Lower lobe of right lung (tissue), 2 donors: ENCODE measurements around the gene USP17L29. TPM values are rescaled to one million over a fixed set of nuclear protein-coding genes. Genes with fewer than 3 reads are reported as not detected.
A peak's percentile ranks its signal among the peaks of the same experiment; 100 is the strongest.
"Not testable (repeated sequence)": the region's sequence is repeated elsewhere in the genome, so short reads cannot be mapped to it uniquely, and the experiment has no call there.

Experiments used
- ATAC-seq, 2 donors: fragments of 200-7000 bp; cut with Tn5 transposase; one replicate each; pipeline ENCODE4 v1.9.1; 2020 to 2022; ENCODE audit warnings: mild to moderate bottlenecking in 2 of 2, moderate library complexity in 2 of 2
- DNase-seq: peaks from one replicate; pipeline ENCODE4 v3.0.0-alpha.2; 2020
- H3K27ac ChIP-seq: fragments of 200-600 bp; one replicate; pipeline ENCODE4 v1.8.0; 2022
- H3K27me3 ChIP-seq: fragments of 200-600 bp; one replicate; pipeline ENCODE4 v1.8.0; 2022; ENCODE audit warnings: low read depth
- H3K36me3 ChIP-seq: fragments of 200-600 bp; one replicate; pipeline ENCODE4 v1.8.0; 2022; ENCODE audit warnings: mild to moderate bottlenecking
- H3K4me1 ChIP-seq: fragments of 200-600 bp; one replicate; pipeline ENCODE4 v1.8.0; 2022
- H3K4me3 ChIP-seq: fragments of 200-600 bp; one replicate; pipeline ENCODE4 v1.8.0; 2022; ENCODE audit warnings: mild to moderate bottlenecking
- H3K9me3 ChIP-seq: fragments of 200-600 bp; one replicate; pipeline ENCODE4 v1.8.0; 2022
- intact Hi-C: fragments of 100-400 bp; cut with DNase I; formaldehyde crosslinking; loops from one replicate; pipeline ENCODE4 v1.11.0; 2022
- total RNA-seq: library from RNA; stranded (reverse); fragmentation: NEBNext Ultra II Directional; extraction: Animal tissue kit (Norgen Biotek cat#: 25700); gene quantifications from one replicate; pipeline ENCODE4 v1.2.1, GENCODE V29; 2021
- TF ChIP-seq, protein P1 (sequence below): fragments of 200-600 bp; IDR thresholded peaks from one replicate; pipeline ENCODE4 v1.8.0; 2022; ENCODE audit warnings: antibody characterized with exemption, mild to moderate bottlenecking
- donor health status: DM: no; HTN: yes; CAD: no; lungs with severe emphysema.

The USP17L29 gene
- total RNA-seq, 1 donor from 2014 or later, result not detected

DNA sequence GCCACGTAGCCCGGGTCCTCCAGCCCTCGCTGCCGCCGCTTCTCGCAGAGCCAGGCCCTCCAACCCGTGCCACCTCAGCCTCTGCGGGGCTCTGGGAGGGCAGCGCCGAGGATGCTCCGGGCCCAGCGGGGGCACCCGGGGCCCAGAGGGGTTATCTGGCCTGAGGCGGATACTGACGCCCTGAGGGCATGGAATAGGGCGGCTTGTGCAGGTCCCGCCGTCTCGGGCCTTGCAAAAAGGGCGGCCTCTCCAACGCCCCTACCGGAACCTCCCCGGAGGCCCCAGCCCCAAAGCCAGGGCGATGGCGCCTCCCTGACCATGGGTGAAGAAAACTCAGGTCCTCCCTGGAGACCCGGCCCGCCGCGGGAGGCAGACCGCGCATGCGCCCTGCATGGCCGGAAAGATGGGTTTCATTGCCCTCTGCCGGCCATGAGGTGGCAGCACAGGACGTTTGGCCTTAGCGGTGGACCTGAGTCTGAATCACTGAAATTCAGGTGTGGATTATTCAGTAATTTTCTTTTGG, 27.6 kb downstream of the USP17L29 start:
- H3K36me3 ChIP-seq, ATAC-seq, H3K27me3 ChIP-seq, H3K4me1 ChIP-seq, H3K9me3 ChIP-seq, intact Hi-C loops: not testable (repeated sequence)
- DNase-seq, result peak; percentile 69
- TF ChIP-seq, protein P1, sequence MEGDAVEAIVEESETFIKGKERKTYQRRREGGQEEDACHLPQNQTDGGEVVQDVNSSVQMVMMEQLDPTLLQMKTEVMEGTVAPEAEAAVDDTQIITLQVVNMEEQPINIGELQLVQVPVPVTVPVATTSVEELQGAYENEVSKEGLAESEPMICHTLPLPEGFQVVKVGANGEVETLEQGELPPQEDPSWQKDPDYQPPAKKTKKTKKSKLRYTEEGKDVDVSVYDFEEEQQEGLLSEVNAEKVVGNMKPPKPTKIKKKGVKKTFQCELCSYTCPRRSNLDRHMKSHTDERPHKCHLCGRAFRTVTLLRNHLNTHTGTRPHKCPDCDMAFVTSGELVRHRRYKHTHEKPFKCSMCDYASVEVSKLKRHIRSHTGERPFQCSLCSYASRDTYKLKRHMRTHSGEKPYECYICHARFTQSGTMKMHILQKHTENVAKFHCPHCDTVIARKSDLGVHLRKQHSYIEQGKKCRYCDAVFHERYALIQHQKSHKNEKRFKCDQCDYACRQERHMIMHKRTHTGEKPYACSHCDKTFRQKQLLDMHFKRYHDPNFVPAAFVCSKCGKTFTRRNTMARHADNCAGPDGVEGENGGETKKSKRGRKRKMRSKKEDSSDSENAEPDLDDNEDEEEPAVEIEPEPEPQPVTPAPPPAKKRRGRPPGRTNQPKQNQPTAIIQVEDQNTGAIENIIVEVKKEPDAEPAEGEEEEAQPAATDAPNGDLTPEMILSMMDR, result peak; percentile 65
- H3K4me3 ChIP-seq, result peak overlapping the region; percentile 51
- H3K27ac ChIP-seq, result peak overlapping the region; percentile 24

DNA sequence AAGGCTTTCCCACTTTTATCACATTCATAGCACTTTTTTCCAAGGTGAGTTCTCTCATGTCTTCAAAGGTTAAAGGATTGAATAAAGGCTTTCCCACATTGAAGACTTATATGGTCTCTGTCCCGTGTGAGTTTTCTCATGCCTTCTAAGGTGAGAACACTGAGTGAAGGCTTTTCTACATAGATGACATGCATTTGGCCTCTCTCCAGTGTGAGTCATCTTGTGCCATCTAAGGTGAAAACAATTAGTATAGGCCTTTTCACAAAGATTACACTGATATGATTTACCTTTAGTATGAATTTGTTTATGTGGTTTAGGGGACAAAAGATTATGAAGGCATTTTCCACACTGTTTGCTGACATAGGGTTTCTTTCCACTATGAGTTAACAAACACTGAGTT, 30.7 kb downstream of the USP17L29 start:
- ATAC-seq, result no peak
- Histone ChIP-seq H3K9me3 (no peaks in the 10 kb centered on the region), H3K27me3 (no peaks in the 10 kb centered on the region), H3K4me1 (no peaks in the 10 kb centered on the region), H3K4me3 (no peak overlapping the region), H3K27ac (no peak overlapping the region), H3K36me3 (no peaks in the 10 kb centered on the region)
- TF ChIP-seq, protein P1, result no peak
- no peak for DNase-seq
- intact Hi-C loops, result no loop called here

DNA sequence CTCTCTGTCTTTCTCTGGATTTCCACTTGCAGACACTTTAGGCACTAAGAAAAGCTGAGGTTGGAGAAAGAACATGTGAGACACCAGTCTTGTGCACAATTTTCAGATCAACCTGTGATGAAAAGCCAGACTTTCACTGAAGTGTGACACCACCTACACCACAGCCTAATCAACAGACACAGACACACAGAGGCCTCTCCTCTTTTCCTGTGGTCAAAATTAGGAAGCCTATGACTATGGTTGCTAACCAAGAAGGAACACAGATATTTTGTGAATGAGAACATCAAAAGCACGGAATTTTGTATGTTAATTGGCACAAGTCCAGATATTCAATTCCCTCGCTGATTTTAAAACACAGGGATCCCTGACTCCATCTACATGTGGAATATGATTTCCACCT, 35.6 kb downstream of the USP17L29 start:
- intact Hi-C loops, H3K9me3 ChIP-seq, H3K27me3 ChIP-seq, H3K36me3 ChIP-seq, H3K4me1 ChIP-seq, DNase-seq, H3K27ac ChIP-seq, H3K4me3 ChIP-seq, ATAC-seq: not testable (repeated sequence)

Other genes starting within 250 kb of the USP17L29 start
- not detected for gene FAM90A26, start 183.2 kb upstream of the USP17L29 start, total RNA-seq
- not detected for gene USP17L10, start 143.0 kb upstream of the USP17L29 start, total RNA-seq
- gene USP17L11, start 138.2 kb upstream of the USP17L29 start, total RNA-seq, result not detected
- not detected for gene USP17L12, start 133.5 kb upstream of the USP17L29 start, total RNA-seq
- not detected for gene USP17L13, start 128.7 kb upstream of the USP17L29 start, total RNA-seq
- gene USP17L15, start 119.3 kb upstream of the USP17L29 start, total RNA-seq, result not detected
- gene USP17L17, start 109.8 kb upstream of the USP17L29 start, total RNA-seq, result not detected
- gene USP17L18, start 105.0 kb upstream of the USP17L29 start, total RNA-seq, result not detected
- not detected for gene USP17L19, start 100.3 kb upstream of the USP17L29 start, total RNA-seq
- gene USP17L20, start 95.5 kb upstream of the USP17L29 start, total RNA-seq, result not detected
- not detected for gene USP17L21, start 90.8 kb upstream of the USP17L29 start, total RNA-seq
- not detected for gene USP17L22, start 86.0 kb upstream of the USP17L29 start, total RNA-seq
- gene USP17L24, start 28.5 kb upstream of the USP17L29 start, total RNA-seq, result not detected
- gene USP17L25, start 23.7 kb upstream of the USP17L29 start, total RNA-seq, result not detected
- not detected for gene USP17L26, start 19.0 kb upstream of the USP17L29 start, total RNA-seq
- not detected for gene USP17L5, start 14.2 kb upstream of the USP17L29 start, total RNA-seq
- not detected for gene USP17L27, start 9.5 kb upstream of the USP17L29 start, total RNA-seq
- not detected for gene USP17L28, start 4.7 kb upstream of the USP17L29 start, total RNA-seq
- gene USP17L30, start 9.5 kb downstream of the USP17L29 start, total RNA-seq, result not detected
- gene DEFB131A, start 90.8 kb downstream of the USP17L29 start, total RNA-seq, result not detected